ENCODE data around the gene LRSAM1. TPM values are rescaled to one million over a fixed set of nuclear protein-coding genes. Genes with fewer than 3 reads are reported as not detected.

Gene LRSAM1
- total and polyA plus RNA-seq, 9 of the 15 experiments (the other 6 are each of a cell fraction or from before 2014, with no cell fraction given) = 0.07 to 16.2 (median 4.7) TPM

GRCh38 chr9:127509261-127509954 is 58.1 kb downstream of the LRSAM1 start (continued):
- TF ChIP-seq PRMT5 (CRISPR knock-in tag; IDR thresholded peaks at IDR 0.05) = no peak
- no peak for TF ChIP-seq BCL6 (CRISPR knock-in tag; IDR thresholded peaks at IDR 0.05)
- no peak for TF ChIP-seq FUS (optimal IDR thresholded peaks at IDR 0.05; ENCODE audit: low read depth, low read length)
- TF ChIP-seq CLOCK (CRISPR knock-in tag; IDR thresholded peaks at IDR 0.05; ENCODE audit: borderline replicate concordance) = no peak
- no peak for TF ChIP-seq ZNF23 (CRISPR knock-in tag; IDR thresholded peaks at IDR 0.05)
- no peak for TF ChIP-seq ZNF75A (CRISPR knock-in tag; IDR thresholded peaks at IDR 0.05)
- TF ChIP-seq ZNF121 (CRISPR knock-in tag; conservative IDR thresholded peaks at IDR 0.05) = no peak
- TF ChIP-seq CEBPZ (IDR thresholded peaks at IDR 0.05; ENCODE audit: borderline replicate concordance, low read depth, low read length) = no peak
- no peak for TF ChIP-seq NCOA4 (IDR thresholded peaks at IDR 0.05; ENCODE audit: partially characterized antibody)
- no peak for TF ChIP-seq POLR2AphosphoS2 (IDR thresholded peaks at IDR 0.05; ENCODE audit: low read length)
- TF ChIP-seq HNRNPK (IDR thresholded peaks at IDR 0.05; ENCODE audit: low read depth, low read length, poor library complexity, severe bottlenecking) = peak; percentile 62
- TF ChIP-seq DPF2 (IDR thresholded peaks at IDR 0.05) = peak; percentile 79
- TF ChIP-seq ZNF586 (CRISPR knock-in tag; conservative IDR thresholded peaks at IDR 0.05) = no peak
- TF ChIP-seq ATF6 (CRISPR knock-in tag; IDR thresholded peaks at IDR 0.05) = no peak
- no peak for TF ChIP-seq SP2 (IDR thresholded peaks at IDR 0.05; ENCODE audit: extremely low read depth, low read depth, low read length, poor library complexity, severe bottlenecking)
- no peak for TF ChIP-seq CHD4 (IDR thresholded peaks at IDR 0.05; ENCODE audit: insufficient read depth, insufficient replicate concordance, low read depth, low read length, poor library complexity, severe bottlenecking)
- no peak for TF ChIP-seq POLR2G (IDR thresholded peaks at IDR 0.05; ENCODE audit: low read depth, low read length)
- peak; percentile 44 for TF ChIP-seq NEUROD1 (IDR thresholded peaks at IDR 0.05; ENCODE audit: borderline replicate concordance, low read depth, low read length, partially characterized antibody)

Data from K562 (cell line).